H9 (cell line): ENCODE results near the gene NECAB2. TPM values are rescaled to one million over a fixed set of nuclear protein-coding genes. Genes with fewer than 3 reads are reported as not detected.
A peak's percentile ranks its signal among the peaks of the same experiment; 100 is the strongest.

Experiments
- DNase-seq: peaks from one replicate; pipeline ENCODE4 v3.0.0-alpha.2; 2017
- H2AFZ ChIP-seq: one replicate; pipeline ENCODE4 v1.6.1; 2013; ENCODE audit warnings: mild to moderate bottlenecking, low read length, control low read depth, moderate library complexity
- H2AK5ac ChIP-seq: 2 replicates; pipeline ENCODE4 v1.6.1; 2013; ENCODE audit warnings: low read length, control low read depth, mixed read lengths; ENCODE audit not compliant: insufficient read length
- H2BK120ac ChIP-seq: one replicate; pipeline ENCODE4 v1.6.1; 2013; ENCODE audit warnings: low read depth, mild to moderate bottlenecking, low read length, control low read depth, inconsistent platforms; ENCODE audit not compliant: poor library complexity, severe bottlenecking
- H2BK12ac ChIP-seq: 2 replicates; pipeline ENCODE4 v1.6.1; 2013; ENCODE audit warnings: low read length, control low read depth, mixed read lengths, low read depth; ENCODE audit not compliant: insufficient read length
- H2BK15ac ChIP-seq: 2 replicates; pipeline ENCODE4 v1.6.1; 2013; ENCODE audit warnings: low read depth, low read length, control low read depth
- H2BK20ac ChIP-seq: one replicate; pipeline ENCODE4 v1.6.1; 2013; ENCODE audit warnings: low read depth, mild to moderate bottlenecking, low read length, control low read depth, inconsistent platforms; ENCODE audit not compliant: poor library complexity, severe bottlenecking
- H2BK5ac ChIP-seq: 2 replicates; pipeline ENCODE4 v1.6.1; 2013; ENCODE audit warnings: low read length, control low read depth, mixed read lengths; ENCODE audit not compliant: insufficient read length
- H3K14ac ChIP-seq: 2 replicates; pipeline ENCODE4 v1.6.1; 2013; ENCODE audit warnings: low read length, control low read depth; ENCODE audit not compliant: insufficient read depth
- H3K18ac ChIP-seq: 2 replicates; pipeline ENCODE4 v1.6.1; 2013; ENCODE audit warnings: low read depth, mild to moderate bottlenecking, mixed read lengths, low read length, control low read depth; ENCODE audit not compliant: insufficient read length
- H3K23ac ChIP-seq: 2 replicates; pipeline ENCODE4 v1.6.1; 2013; ENCODE audit warnings: low read length, control low read depth, mixed read lengths, low read depth; ENCODE audit not compliant: insufficient read length
- H3K23me2 ChIP-seq: 2 replicates; pipeline ENCODE4 v1.6.1; 2013; ENCODE audit warnings: low read depth, mild to moderate bottlenecking, mixed read lengths, low read length, control low read depth; ENCODE audit not compliant: insufficient read length, poor library complexity, severe bottlenecking
- H3K27ac ChIP-seq: 2 replicates; pipeline ENCODE4 v1.5.1; 2013; ENCODE audit warnings: low read length, control low read depth, mixed read lengths, low read depth; ENCODE audit not compliant: insufficient read length
- H3K27me3 ChIP-seq: 2 replicates; pipeline ENCODE4 v1.6.1; 2013; ENCODE audit warnings: low read length, control low read depth, inconsistent platforms; ENCODE audit not compliant: insufficient read depth
- H3K4ac ChIP-seq: 2 replicates; pipeline ENCODE4 v1.6.1; 2013; ENCODE audit warnings: low read depth, mild to moderate bottlenecking, control low read depth, inconsistent platforms, low read length, moderate library complexity
- H3K4me1 ChIP-seq: 2 replicates; pipeline ENCODE4 v1.6.1; 2013; ENCODE audit warnings: low read length, control low read depth, inconsistent platforms; ENCODE audit not compliant: insufficient read depth
- H3K4me2 ChIP-seq: 2 replicates; pipeline ENCODE4 v1.6.1; 2013; ENCODE audit warnings: low read length, control low read depth, mixed read lengths; ENCODE audit not compliant: insufficient read length, insufficient read depth
- H3K56ac ChIP-seq: 2 replicates; pipeline ENCODE4 v1.6.1; 2013; ENCODE audit warnings: low read depth, mild to moderate bottlenecking, mixed read lengths, low read length, control low read depth; ENCODE audit not compliant: insufficient read length
- H3K79me1 ChIP-seq: 2 replicates; pipeline ENCODE4 v1.6.1; 2013; ENCODE audit warnings: low read depth, mild to moderate bottlenecking, moderate library complexity, low read length, control low read depth, inconsistent platforms; ENCODE audit not compliant: insufficient read depth, poor library complexity, severe bottlenecking
- H3K79me2 ChIP-seq: 2 replicates; pipeline ENCODE4 v1.6.1; 2013; ENCODE audit warnings: low read length, control low read depth, inconsistent platforms; ENCODE audit not compliant: insufficient read depth
- H3K9ac ChIP-seq: 2 replicates; pipeline ENCODE4 v1.6.1; 2013; ENCODE audit warnings: low read length, control low read depth, mixed read lengths; ENCODE audit not compliant: insufficient read length; ENCODE audit errors: extremely low read depth
- H3K9me3 ChIP-seq: one replicate; pipeline ENCODE4 v1.6.1; 2013; ENCODE audit warnings: low read depth, low read length, inconsistent platforms; ENCODE audit not compliant: control insufficient read depth
- H3T11ph ChIP-seq: one replicate; pipeline ENCODE4 v1.6.1; 2013; ENCODE audit warnings: mild to moderate bottlenecking, low read length, control low read depth, inconsistent platforms
- H4K20me1 ChIP-seq: one replicate; pipeline ENCODE4 v1.6.1; 2013; ENCODE audit not compliant: control insufficient read depth, insufficient read length, insufficient read depth
- H4K5ac ChIP-seq: 2 replicates; pipeline ENCODE4 v1.6.1; 2013; ENCODE audit warnings: low read depth, mild to moderate bottlenecking, mixed read lengths, low read length, control low read depth; ENCODE audit not compliant: insufficient read length
- H4K8ac ChIP-seq: replicated peaks from 2 replicates; pipeline ENCODE4 v1.6.1; 2013; ENCODE audit warnings: low read length, control low read depth, mixed read lengths, low read depth; ENCODE audit not compliant: insufficient read length
- H4K91ac ChIP-seq: 2 replicates; pipeline ENCODE4 v1.6.1; 2013; ENCODE audit warnings: low read depth, mild to moderate bottlenecking, moderate library complexity, mixed read lengths, low read length, control low read depth; ENCODE audit not compliant: insufficient read length
- H3K27ac Mint-ChIP-seq, 3 experiments: 2 replicates in 2 of 3; 3 replicates in 1 of 3; pipeline ENCODE4 v1.8.0; 2020 to 2021; ENCODE audit warnings: mixed read lengths in 3 of 3, mild to moderate bottlenecking in 1 of 3, moderate library complexity in 1 of 3
- H3K27me3 Mint-ChIP-seq: 2 replicates; pipeline ENCODE4 v1.8.0; 2021; ENCODE audit warnings: low read depth, mild to moderate bottlenecking, moderate library complexity, mixed read lengths
- H3K36me3 Mint-ChIP-seq, 3 experiments: 2 replicates in 2 of 3; 3 replicates in 1 of 3; pipeline ENCODE4 v1.8.0; 2020 to 2021; ENCODE audit warnings: low read depth in 3 of 3, mixed read lengths in 3 of 3; ENCODE audit not compliant: insufficient read depth in 1 of 3
- H3K4me1 Mint-ChIP-seq, 2 experiments: 2 replicates each; pipeline ENCODE4 v1.8.0; 2020; ENCODE audit warnings: mixed read lengths in 2 of 2
- H3K4me3 Mint-ChIP-seq, 2 experiments: 2 replicates in 1 of 2; 3 replicates in 1 of 2; pipeline ENCODE4 v1.8.0; 2020 to 2021; ENCODE audit warnings: mild to moderate bottlenecking in 2 of 2, mixed read lengths in 2 of 2, moderate library complexity in 1 of 2
- H3K9me3 Mint-ChIP-seq, 2 experiments: 2 replicates in 1 of 2; 3 replicates in 1 of 2; pipeline ENCODE4 v1.8.0; 2020; ENCODE audit warnings: mild to moderate bottlenecking in 2 of 2, mixed read lengths in 2 of 2, moderate library complexity in 1 of 2
- CTCF ChIP-seq: fragments of 200-600 bp; sonication (generic); conservative IDR thresholded peaks from 3 replicates; pipeline ENCODE4 v1.8.0; 2021; ENCODE audit warnings: antibody characterized with exemption, mild to moderate bottlenecking
- WGBS: extraction: QIAGEN DNeasy Blood & Tissue Kit; methylation state at CpG from one replicate; pipeline ENCODE4 v1.1.7; 2013; ENCODE audit warnings: missing lambda C conversion rate, low lambda C conversion rate, mixed read lengths; ENCODE audit not compliant: insufficient read length; ENCODE audit errors: extremely low coverage; 5-methylcytosine and 5-hydroxymethylcytosine counted together
- total RNA-seq: library from RNA; stranded (reverse); gene quantifications from 2 replicates; pipeline ENCODE4 v1.2.1, GENCODE V29; 2021

Gene NECAB2
- total RNA-seq, 1 experiment from 2014 or later, result 12.6 TPM

- no peak overlapping the region for H2BK120ac ChIP-seq
- no peak overlapping the region for H2AFZ ChIP-seq
- H3K79me2 ChIP-seq, result no peaks in the 10 kb centered on the region
- Mint-ChIP-seq H3K9me3 (no peaks in the 10 kb centered on the region), H3K27me3 (peaks cover 18% of the 10 kb centered on the region), H3K4me3 (no peak overlapping the region; a peak in 1 of 5 replicates), H3K4me1 (peaks cover 27 to 45% of the 10 kb centered on the region in 2 experiments), H3K36me3 (no peaks in the 10 kb centered on the region; a peak in 1 of 7 replicates), H3K27ac (peak overlapping the region in 2 of 3 experiments; percentile 23 to 44; a peak in 3 of 7 replicates)
- no CpG with 5 or more reads among the region's 18 CpGs for WGBS
- no peaks in the 10 kb centered on the region for H3K23me2 ChIP-seq
- H3K4me2 ChIP-seq, result no peak overlapping the region
- no peak overlapping the region for H2BK20ac ChIP-seq
- no peak overlapping the region for H3K23ac ChIP-seq
- H3K27ac ChIP-seq, result no peak overlapping the region
- peak overlapping the region; percentile 53 for H3K18ac ChIP-seq
- H3K14ac ChIP-seq, result no peak overlapping the region
- no peaks in the 10 kb centered on the region for H3K79me1 ChIP-seq
- H2AK5ac ChIP-seq, result no peak overlapping the region
- H4K8ac ChIP-seq, result no peak overlapping the region
- H3K9me3 ChIP-seq, result no peaks in the 10 kb centered on the region
- no peak overlapping the region for H3K9ac ChIP-seq
- H2BK15ac ChIP-seq, result no peak overlapping the region
- no peaks in the 10 kb centered on the region for H4K20me1 ChIP-seq
- no peak overlapping the region for H3K4ac ChIP-seq
- no peak overlapping the region for H3K56ac ChIP-seq
- no peak overlapping the region for H2BK12ac ChIP-seq
- no peaks in the 10 kb centered on the region for H3K27me3 ChIP-seq
- H4K5ac ChIP-seq, result no peak overlapping the region
- H2BK5ac ChIP-seq, result no peak overlapping the region
- no peak overlapping the region for H4K91ac ChIP-seq
- no peak overlapping the region for H3T11ph ChIP-seq
- DNase-seq, result no peak
- H3K4me1 ChIP-seq, result no peaks in the 10 kb centered on the region; the same call in 1 of the 2 replicates
- no peak for TF ChIP-seq CTCF
These were observed 75.6 kb downstream of the NECAB2 start for GRCh38 chr16:84043486-84044117.
